HEK293 (cell line): Measurements from ENCODE around the gene NFXL1.
A peak's percentile ranks its signal among the peaks of the same experiment; 100 is the strongest.

Source experiments
- CTCF ChIA-PET: fragments of 350-600 bp; formaldehyde crosslinking; extraction: SDS; loops from one replicate; lab custom pipeline; 2021; ENCODE audit warnings: antibody characterized with exemption; lab: Yijun Ruan, JAX
- POLR2A ChIA-PET: fragments of 300-600 bp; formaldehyde crosslinking; extraction: SDS; loops from one replicate; lab custom pipeline; 2020; ENCODE audit warnings: antibody characterized with exemption, inconsistent platforms; lab: Yijun Ruan, JAX
- H3K27ac ChIP-seq: fragments of 200-500 bp; sonication (Bioruptor generic); 2 replicates; pipeline ENCODE4 v1.5.1; 2014; ENCODE audit warnings: low read depth, low read length, control low read depth, inconsistent platforms; ENCODE audit errors: extremely low read depth
- H3K36me3 ChIP-seq, 2 experiments: fragments of 200-500 bp in 1 of 2; sonication (Bioruptor generic) in 1 of 2; 1 replicate in 1 of 2; 2 replicates in 1 of 2; pipeline ENCODE4 v1.5.1; 2014 to 2017; ENCODE audit warnings: inconsistent platforms in 2 of 2, low read length in 2 of 2; ENCODE audit not compliant: control insufficient read depth in 2 of 2, insufficient read depth in 1 of 2
- H3K4me1 ChIP-seq: fragments of 200-500 bp; sonication (Bioruptor generic); 2 replicates; pipeline ENCODE4 v1.5.1; 2014; ENCODE audit warnings: mild to moderate bottlenecking, low read length, inconsistent platforms; ENCODE audit not compliant: control insufficient read depth, insufficient read depth
- H3K4me3 ChIP-seq: 2 replicates; pipeline ENCODE4 v1.5.1; 2011; ENCODE audit warnings: low read depth, mild to moderate bottlenecking, control low read depth, low read length, moderate library complexity
- H3K9me3 ChIP-seq: fragments of 200-500 bp; sonication (Bioruptor generic); 2 replicates; pipeline ENCODE4 v1.5.1; 2014; ENCODE audit warnings: low read depth, low read length, inconsistent platforms; ENCODE audit not compliant: control insufficient read depth, insufficient read depth
- CTCF ChIP-seq: fragments of 450-650 bp; formaldehyde crosslinking; IDR thresholded peaks from 2 replicates; pipeline ENCODE4 v1.5.1; 2016; ENCODE audit warnings: missing biosample characterization, missing genetic modification characterization
- GFI1B ChIP-seq: fragments of 450-650 bp; formaldehyde crosslinking; IDR thresholded peaks from 2 replicates; pipeline ENCODE4 v1.5.1; 2016; ENCODE audit warnings: missing biosample characterization, missing genetic modification characterization
- GLIS1 ChIP-seq: fragments of 450-650 bp; formaldehyde crosslinking; IDR thresholded peaks from 2 replicates; pipeline ENCODE4 v1.5.1; 2016; ENCODE audit warnings: missing biosample characterization, missing genetic modification characterization
- PRDM6 ChIP-seq: fragments of 450-650 bp; formaldehyde crosslinking; IDR thresholded peaks from 2 replicates; pipeline ENCODE4 v1.5.1; 2017; ENCODE audit warnings: missing biosample characterization, missing genetic modification characterization
- SALL2 ChIP-seq: fragments of 450-650 bp; formaldehyde crosslinking; IDR thresholded peaks from 2 replicates; pipeline ENCODE4 v1.5.0; 2017; ENCODE audit warnings: missing biosample characterization, mild to moderate bottlenecking, missing genetic modification characterization, borderline replicate concordance
- ZNF114 ChIP-seq: fragments of 450-650 bp; formaldehyde crosslinking; IDR thresholded peaks from 2 replicates; pipeline ENCODE4 v1.5.0; 2017; ENCODE audit warnings: missing biosample characterization, missing genetic modification characterization
- ZNF138 ChIP-seq: fragments of 450-650 bp; formaldehyde crosslinking; IDR thresholded peaks from 2 replicates; pipeline ENCODE4 v1.5.1; 2016; ENCODE audit warnings: missing biosample characterization, missing genetic modification characterization, borderline replicate concordance
- ZNF280C ChIP-seq: fragments of 450-650 bp; formaldehyde crosslinking; IDR thresholded peaks from 2 replicates; pipeline ENCODE4 v1.5.1; 2016; ENCODE audit warnings: missing biosample characterization, missing genetic modification characterization
- ZNF292 ChIP-seq: fragments of 450-650 bp; formaldehyde crosslinking; IDR thresholded peaks from 2 replicates; pipeline ENCODE4 v1.5.1; 2016; ENCODE audit warnings: low read depth, missing biosample characterization, missing genetic modification characterization, borderline replicate concordance
- ZNF335 ChIP-seq: fragments of 450-650 bp; formaldehyde crosslinking; conservative IDR thresholded peaks from 2 replicates; pipeline ENCODE4 v1.5.1; 2016; ENCODE audit warnings: missing biosample characterization, missing genetic modification characterization
- ZNF366 ChIP-seq: fragments of 450-650 bp; formaldehyde crosslinking; conservative IDR thresholded peaks from 2 replicates; pipeline ENCODE4 v1.5.1; 2016; ENCODE audit warnings: missing biosample characterization, missing genetic modification characterization
- ZNF488 ChIP-seq: fragments of 450-650 bp; formaldehyde crosslinking; IDR thresholded peaks from 2 replicates; pipeline ENCODE4 v1.5.1; 2016; ENCODE audit warnings: missing biosample characterization, missing genetic modification characterization
- ZNF544 ChIP-seq: fragments of 450-650 bp; formaldehyde crosslinking; IDR thresholded peaks from 2 replicates; pipeline ENCODE4 v1.5.0; 2017; ENCODE audit warnings: missing biosample characterization, missing genetic modification characterization
- ZNF555 ChIP-seq: fragments of 450-650 bp; formaldehyde crosslinking; conservative IDR thresholded peaks from 2 replicates; pipeline ENCODE4 v1.5.1; 2017; ENCODE audit warnings: missing biosample characterization, mild to moderate bottlenecking, missing genetic modification characterization, inconsistent platforms
- ZNF560 ChIP-seq: fragments of 450-650 bp; formaldehyde crosslinking; IDR thresholded peaks from 2 replicates; pipeline ENCODE4 v1.5.1; 2017; ENCODE audit warnings: missing biosample characterization, missing genetic modification characterization, borderline replicate concordance
- ZNF658 ChIP-seq: fragments of 450-650 bp; formaldehyde crosslinking; IDR thresholded peaks from 2 replicates; pipeline ENCODE4; 2016; ENCODE audit warnings: missing biosample characterization, missing genetic modification characterization
- ZNF830 ChIP-seq: fragments of 450-650 bp; IDR thresholded peaks from 2 replicates; pipeline ENCODE4 v1.5.0; 2018; ENCODE audit warnings: missing biosample characterization, missing genetic modification characterization, low read depth, mild to moderate bottlenecking, moderate library complexity

Gene NFXL1

GRCh38 chr4:47913861-47914219 is 543 bp downstream of the NFXL1 start (continued):
- TF ChIP-seq ZNF658, result no peak
- no peak for TF ChIP-seq SALL2
- no peak for TF ChIP-seq ZNF366

GRCh38 chr4:47913330-47913729 is 1.1 kb downstream of the NFXL1 start:
- POLR2A ChIA-PET, result no interaction called here
- no peak overlapping the region; the same call in 1 of the 2 replicates for H3K27ac ChIP-seq

GRCh38 chr4:47907089-47907646 is 7.2 kb downstream of the NFXL1 start:
- no peak overlapping the region for H3K4me3 ChIP-seq
- ChIA-PET CTCF (no interaction called here), POLR2A (no interaction called here)
- H3K36me3 ChIP-seq, result peaks cover 12 to 72% of the 10 kb centered on the region in 2 experiments
- H3K4me1 ChIP-seq, result no peaks in the 10 kb centered on the region
- no peak overlapping the region for H3K27ac ChIP-seq
- no peak for TF ChIP-seq ZNF555 (tag by site-specific recombination)
- TF ChIP-seq ZNF544 (tag by site-specific recombination), result no peak
- no peak for TF ChIP-seq ZNF560 (tag by site-specific recombination)
- no peak for TF ChIP-seq ZNF830 (tag by site-specific recombination)
- TF ChIP-seq ZNF138 (tag by site-specific recombination), result no peak
- TF ChIP-seq ZNF280C (tag by site-specific recombination), result no peak
- no peak for TF ChIP-seq CTCF (tag by site-specific recombination)
- TF ChIP-seq ZNF114, result no peak
- TF ChIP-seq, all 188 proteins: peak for 0
- no peaks in the 10 kb centered on the region for H3K9me3 ChIP-seq

More at GRCh38 chr4:47913330-47913729, 1.1 kb downstream of the NFXL1 start:
- CTCF ChIA-PET, result interaction anchor here (0.7 kb wide), 1 partner anchor 216 kb away, joined by 3 read pairs; no protein-coding TSS in a partner anchor
- peaks cover 3 to 26% of the 10 kb centered on the region in 2 experiments for H3K36me3 ChIP-seq
- TF ChIP-seq ZNF488 (tag by site-specific recombination), result no peak
- TF ChIP-seq ZNF335, result no peak
- 0 out of 2 replicates have a peak, but pooled peaks have one; percentile 28 for TF ChIP-seq GFI1B (tag by site-specific recombination)
- TF ChIP-seq ZNF292 (tag by site-specific recombination), result no peak
- TF ChIP-seq, all 188 proteins: peak for 1
- Histone ChIP-seq H3K9me3 (no peaks in the 10 kb centered on the region), H3K4me1 (no peaks in the 10 kb centered on the region), H3K4me3 (peak overlapping the region; percentile 79)

GRCh38 chr4:47899639-47900038 is 14.7 kb downstream of the NFXL1 start:
- Histone ChIP-seq H3K36me3 (peaks cover 30 to 83% of the 10 kb centered on the region in 2 experiments), H3K9me3 (no peaks in the 10 kb centered on the region), H3K4me1 (no peaks in the 10 kb centered on the region), H3K27ac (no peak overlapping the region), H3K4me3 (no peak overlapping the region)
- POLR2A ChIA-PET, result no interaction called here
- no peak for TF ChIP-seq GLIS1
- peak; percentile 62 for TF ChIP-seq PRDM6 (tag by site-specific recombination)
- CTCF ChIA-PET, result no interaction called here
